ENCODE measurements around the gene EPHB3.

DNA sequence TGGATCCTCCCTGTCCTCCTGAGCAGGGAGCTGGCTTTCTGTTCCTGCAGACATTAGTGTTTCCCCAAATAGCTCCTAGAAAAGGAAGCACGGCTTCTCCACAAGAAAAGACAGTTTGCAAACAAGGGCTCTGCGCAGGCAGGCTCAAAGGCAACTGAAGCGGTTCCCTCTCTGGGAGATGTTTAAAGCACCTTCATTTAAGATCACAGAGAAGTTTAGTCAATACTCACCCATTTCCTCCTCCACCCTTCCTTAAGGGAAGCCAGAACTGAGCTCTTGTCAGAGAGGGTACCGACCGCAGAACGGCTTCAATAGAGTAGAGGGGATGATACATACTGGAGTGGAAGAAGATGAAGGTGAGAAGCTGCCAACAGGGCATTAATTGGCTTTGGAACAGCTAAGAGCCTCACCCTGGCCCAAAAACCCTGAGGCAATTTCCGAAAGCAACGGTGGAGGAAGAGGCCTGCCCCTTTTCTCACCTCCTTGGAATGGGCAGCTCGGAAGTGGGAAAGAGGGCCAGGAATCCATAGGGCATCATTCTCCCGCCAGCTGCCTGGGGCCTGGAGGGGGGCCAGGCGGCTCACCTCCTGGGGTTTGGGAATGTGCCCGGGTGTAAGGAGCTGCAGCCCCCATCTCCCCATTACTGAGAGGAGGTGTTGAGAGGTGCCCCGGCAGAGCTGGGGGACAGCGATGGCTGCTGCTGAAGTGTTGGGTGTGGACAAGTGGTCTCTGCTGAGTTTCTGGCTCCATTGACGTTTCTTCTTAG, 4.8 kb upstream of the EPHB3 start:
- TF ChIP-seq, protein P1, sequence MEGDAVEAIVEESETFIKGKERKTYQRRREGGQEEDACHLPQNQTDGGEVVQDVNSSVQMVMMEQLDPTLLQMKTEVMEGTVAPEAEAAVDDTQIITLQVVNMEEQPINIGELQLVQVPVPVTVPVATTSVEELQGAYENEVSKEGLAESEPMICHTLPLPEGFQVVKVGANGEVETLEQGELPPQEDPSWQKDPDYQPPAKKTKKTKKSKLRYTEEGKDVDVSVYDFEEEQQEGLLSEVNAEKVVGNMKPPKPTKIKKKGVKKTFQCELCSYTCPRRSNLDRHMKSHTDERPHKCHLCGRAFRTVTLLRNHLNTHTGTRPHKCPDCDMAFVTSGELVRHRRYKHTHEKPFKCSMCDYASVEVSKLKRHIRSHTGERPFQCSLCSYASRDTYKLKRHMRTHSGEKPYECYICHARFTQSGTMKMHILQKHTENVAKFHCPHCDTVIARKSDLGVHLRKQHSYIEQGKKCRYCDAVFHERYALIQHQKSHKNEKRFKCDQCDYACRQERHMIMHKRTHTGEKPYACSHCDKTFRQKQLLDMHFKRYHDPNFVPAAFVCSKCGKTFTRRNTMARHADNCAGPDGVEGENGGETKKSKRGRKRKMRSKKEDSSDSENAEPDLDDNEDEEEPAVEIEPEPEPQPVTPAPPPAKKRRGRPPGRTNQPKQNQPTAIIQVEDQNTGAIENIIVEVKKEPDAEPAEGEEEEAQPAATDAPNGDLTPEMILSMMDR (IDR thresholded peaks at IDR 0.05; ENCODE audit: extremely low read depth in 1 of 2, insufficient read depth in 1 of 2, low read depth in 1 of 2, low read length in 2 of 2): no peak
- no peak for TF ChIP-seq EZH2 (IDR thresholded peaks at IDR 0.05; ENCODE audit: borderline replicate concordance, low read depth, low read length, severe bottlenecking)
- TF ChIP-seq GATA2 (IDR thresholded peaks at IDR 0.05; ENCODE audit: insufficient read depth, insufficient read length, low read depth, low read length): no peak
- TF ChIP-seq POLR2A (IDR thresholded peaks at IDR 0.05; ENCODE audit: low read depth, low read length): no peak
- no peak for TF ChIP-seq FOS (IDR thresholded peaks at IDR 0.05; ENCODE audit: borderline replicate concordance, insufficient read depth, low read length)
- no peak for TF ChIP-seq POLR2AphosphoS5 (IDR thresholded peaks at IDR 0.05; ENCODE audit: insufficient read depth, low read depth, low read length)
- TF ChIP-seq MAX (IDR thresholded peaks at IDR 0.05; ENCODE audit: insufficient read depth, insufficient read length): no peak
- TF ChIP-seq JUN (IDR thresholded peaks at IDR 0.05; ENCODE audit: borderline replicate concordance, insufficient read depth, insufficient read length, low read depth): no peak

All from endothelial cell of umbilical vein (primary cell).